HCT116 (cell line): ENCODE results near the gene MGRN1. TPM values are rescaled to one million over a fixed set of nuclear protein-coding genes. Genes with fewer than 3 reads are reported as not detected.

Experiments
- ATAC-seq: fragments of 200-7000 bp; cut with Tn5 transposase; 2 replicates; pipeline ENCODE4 v1.9.1; 2020; ENCODE audit warnings: mild to moderate bottlenecking, moderate library complexity
- BruUV-seq: library from RNA; stranded (reverse); fragments of 400-500 nt; replicated peaks from 2 replicates; lab custom pipeline; 2021; lab: Mats Ljungman, UMichigan
- CTCF ChIA-PET: fragments of 300-600 bp; sonication (Branson Sonifier 250); formaldehyde crosslinking; loops from one replicate; lab custom pipeline; 2021; ENCODE audit warnings: antibody characterized with exemption; lab: Charles Lee
- POLR2A ChIA-PET: fragments of 300-600, 350-600 bp; sonication (Branson Sonifier 250); formaldehyde crosslinking; loops from one replicate; lab custom pipeline; 2021; ENCODE audit warnings: antibody characterized with exemption; lab: Charles Lee
- RAD21 ChIA-PET, 2 experiments: fragments of 300-600 bp; sonication (Branson Sonifier 250); formaldehyde crosslinking; loops; one replicate each; lab custom pipeline; 2023; ENCODE audit warnings: low total read pairs in 2 of 2; ENCODE audit not compliant: uncharacterized antibody in 2 of 2, unreplicated experiment in 2 of 2, low non-redundant PET in 1 of 2; lab: Charles Lee
- DNase-seq: peaks from one replicate; pipeline ENCODE4 v3.0.0-alpha.2; 2010; ENCODE audit warnings: low read depth, low spot score
- H2AFZ ChIP-seq: fragments of 200-600 bp; shearing (Covaris generic), sonication (generic); 2 replicates; pipeline ENCODE4 v1.6.1; 2017; ENCODE audit warnings: low read depth, mixed run types, mixed read lengths, antibody characterized with exemption, low read length; ENCODE audit not compliant: poor library complexity, severe bottlenecking
- H3K27ac ChIP-seq: 2 replicates; pipeline ENCODE4 v1.5.1; 2012; ENCODE audit warnings: low read depth, low read length
- H3K27me3 ChIP-seq: fragments of 200-600 bp; sonication (generic); 2 replicates; pipeline ENCODE4 v1.6.1; 2016; ENCODE audit warnings: mixed run types, low read length, mixed read lengths; ENCODE audit not compliant: insufficient read depth
- H3K36me3 ChIP-seq, 2 experiments: fragments of 200-500 bp in 1 of 2; fragments of 200-600 bp in 1 of 2; sonication (Bioruptor generic) in 1 of 2; sonication (generic) in 1 of 2; 2 replicates each; pipeline versions ENCODE4 v1.5.1 to v1.6.1; 2014 to 2016; ENCODE audit warnings: low read length in 2 of 2, inconsistent platforms in 1 of 2, mixed read lengths in 1 of 2, mixed run types in 1 of 2; ENCODE audit not compliant: insufficient read depth in 2 of 2, control insufficient read depth in 1 of 2
- H3K4me1 ChIP-seq, 2 experiments: fragments of 200-600 bp in 1 of 2; sonication (generic) in 1 of 2; 2 replicates each; pipeline versions ENCODE4 v1.5.1 to v1.6.1; 2012 to 2017; ENCODE audit warnings: low read length in 2 of 2, inconsistent platforms in 1 of 2, mild to moderate bottlenecking in 1 of 2, mixed read lengths in 1 of 2, mixed run types in 1 of 2, moderate library complexity in 1 of 2; ENCODE audit not compliant: insufficient read depth in 2 of 2, control insufficient read depth in 1 of 2
- H3K4me2 ChIP-seq: fragments of 200-600 bp; sonication (generic); 2 replicates; pipeline ENCODE4 v1.6.1; 2017; ENCODE audit warnings: mixed run types, low read length, mixed read lengths
- H3K4me3 ChIP-seq, 2 experiments: fragments of 200-600 bp in 1 of 2; sonication (generic) in 1 of 2; replicated peaks in 1 of 2; 2 replicates each; pipeline ENCODE4 v1.5.1; 2011 to 2016; ENCODE audit warnings: low read length in 2 of 2, control low read depth in 1 of 2, low read depth in 1 of 2, mild to moderate bottlenecking in 1 of 2, mixed read lengths in 1 of 2, mixed run types in 1 of 2
- H3K79me2 ChIP-seq: fragments of 200-600 bp; sonication (generic); 2 replicates; pipeline ENCODE4 v1.6.1; 2017; ENCODE audit warnings: mild to moderate bottlenecking, mixed run types, low read length, moderate library complexity, mixed read lengths; ENCODE audit not compliant: insufficient read depth
- H3K9ac ChIP-seq: fragments of 200-600 bp; sonication (generic); 2 replicates; pipeline ENCODE4 v1.6.1; 2016; ENCODE audit warnings: low read length, mixed read lengths
- H3K9me2 ChIP-seq: fragments of 200-600 bp; sonication (generic), shearing (Covaris generic); 2 replicates; pipeline ENCODE4 v1.6.1; 2017; ENCODE audit warnings: mixed run types, mild to moderate bottlenecking, moderate library complexity; ENCODE audit not compliant: insufficient read depth
- H3K9me3 ChIP-seq, 2 experiments: fragments of 200-500 bp in 1 of 2; fragments of 200-600 bp in 1 of 2; sonication (Bioruptor generic) in 1 of 2; sonication (generic) in 1 of 2; 2 replicates each; pipeline ENCODE4 v1.6.1; 2014 to 2017; ENCODE audit warnings: low read length in 2 of 2, mixed read lengths in 2 of 2, inconsistent platforms in 1 of 2, low read depth in 1 of 2, mild to moderate bottlenecking in 1 of 2, mixed run types in 1 of 2, moderate library complexity in 1 of 2; ENCODE audit not compliant: control insufficient read depth in 1 of 2, insufficient read depth in 1 of 2
- H4K20me1 ChIP-seq: fragments of 200-600 bp; sonication (generic), shearing (Covaris generic); 2 replicates; pipeline ENCODE4 v1.6.1; 2017; ENCODE audit warnings: mixed run types, mild to moderate bottlenecking, moderate library complexity; ENCODE audit not compliant: insufficient read depth
- SRF ChIP-seq: IDR thresholded peaks from 2 replicates; pipeline ENCODE4 v1.6.1; 2012; ENCODE audit warnings: low read depth
- ZNF274 ChIP-seq: fragments of 200-500 bp; sonication (Bioruptor generic); IDR thresholded peaks from 2 replicates; pipeline ENCODE4 v1.6.1; 2014; ENCODE audit warnings: mild to moderate bottlenecking, low read depth, low read length, inconsistent platforms
- intact Hi-C: fragments of 100-400 bp; cut with micrococcal nuclease; formaldehyde crosslinking; loops from 2 replicates; pipeline ENCODE4 v1.10.0; 2022
- total RNA-seq: library from RNA; stranded (reverse); gene quantifications from one replicate; pipeline ENCODE4 v1.2.1, GENCODE V29; 2021; ENCODE audit not compliant: unreplicated experiment
- TF ChIP-seq, protein P1 (sequence below): IDR thresholded peaks from 2 replicates; pipeline ENCODE4 v1.6.1; 2012; ENCODE audit warnings: low read depth

The MGRN1 gene
- total RNA-seq, 1 experiment from 2014 or later: 50.6 TPM

DNA sequence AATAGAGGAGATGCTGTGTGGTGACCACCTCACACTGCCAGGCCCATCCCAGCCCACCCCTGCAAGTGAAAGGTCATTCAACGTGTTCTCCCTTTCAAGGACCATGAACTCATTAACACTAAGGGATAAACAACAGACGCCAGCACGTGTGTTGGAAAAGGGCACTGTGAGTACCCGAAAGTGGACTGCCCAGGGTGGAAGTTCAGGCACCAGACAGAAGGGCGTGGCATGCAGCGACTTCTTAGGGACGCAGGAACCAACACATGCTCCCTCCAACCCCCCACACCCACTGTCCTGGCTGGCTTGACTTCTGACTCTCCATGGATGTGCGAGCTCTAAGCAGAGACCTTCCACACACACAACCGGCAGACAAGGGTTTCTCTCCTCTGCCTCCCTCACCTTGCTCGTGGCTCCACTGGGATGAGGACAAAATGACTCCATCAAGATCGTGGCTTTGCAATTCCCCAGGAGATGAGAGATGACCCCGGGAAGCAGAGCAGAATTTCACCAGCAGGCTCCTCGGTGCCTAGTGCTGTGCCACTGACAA is 20.9 kb upstream of the MGRN1 start (continued):
- TF ChIP-seq, protein P1, sequence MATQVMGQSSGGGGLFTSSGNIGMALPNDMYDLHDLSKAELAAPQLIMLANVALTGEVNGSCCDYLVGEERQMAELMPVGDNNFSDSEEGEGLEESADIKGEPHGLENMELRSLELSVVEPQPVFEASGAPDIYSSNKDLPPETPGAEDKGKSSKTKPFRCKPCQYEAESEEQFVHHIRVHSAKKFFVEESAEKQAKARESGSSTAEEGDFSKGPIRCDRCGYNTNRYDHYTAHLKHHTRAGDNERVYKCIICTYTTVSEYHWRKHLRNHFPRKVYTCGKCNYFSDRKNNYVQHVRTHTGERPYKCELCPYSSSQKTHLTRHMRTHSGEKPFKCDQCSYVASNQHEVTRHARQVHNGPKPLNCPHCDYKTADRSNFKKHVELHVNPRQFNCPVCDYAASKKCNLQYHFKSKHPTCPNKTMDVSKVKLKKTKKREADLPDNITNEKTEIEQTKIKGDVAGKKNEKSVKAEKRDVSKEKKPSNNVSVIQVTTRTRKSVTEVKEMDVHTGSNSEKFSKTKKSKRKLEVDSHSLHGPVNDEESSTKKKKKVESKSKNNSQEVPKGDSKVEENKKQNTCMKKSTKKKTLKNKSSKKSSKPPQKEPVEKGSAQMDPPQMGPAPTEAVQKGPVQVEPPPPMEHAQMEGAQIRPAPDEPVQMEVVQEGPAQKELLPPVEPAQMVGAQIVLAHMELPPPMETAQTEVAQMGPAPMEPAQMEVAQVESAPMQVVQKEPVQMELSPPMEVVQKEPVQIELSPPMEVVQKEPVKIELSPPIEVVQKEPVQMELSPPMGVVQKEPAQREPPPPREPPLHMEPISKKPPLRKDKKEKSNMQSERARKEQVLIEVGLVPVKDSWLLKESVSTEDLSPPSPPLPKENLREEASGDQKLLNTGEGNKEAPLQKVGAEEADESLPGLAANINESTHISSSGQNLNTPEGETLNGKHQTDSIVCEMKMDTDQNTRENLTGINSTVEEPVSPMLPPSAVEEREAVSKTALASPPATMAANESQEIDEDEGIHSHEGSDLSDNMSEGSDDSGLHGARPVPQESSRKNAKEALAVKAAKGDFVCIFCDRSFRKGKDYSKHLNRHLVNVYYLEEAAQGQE: no peak
- TF ChIP-seq SRF (no peak), ZNF274 (no peak)
- TF ChIP-seq, all 23 proteins: peak for 0

DNA sequence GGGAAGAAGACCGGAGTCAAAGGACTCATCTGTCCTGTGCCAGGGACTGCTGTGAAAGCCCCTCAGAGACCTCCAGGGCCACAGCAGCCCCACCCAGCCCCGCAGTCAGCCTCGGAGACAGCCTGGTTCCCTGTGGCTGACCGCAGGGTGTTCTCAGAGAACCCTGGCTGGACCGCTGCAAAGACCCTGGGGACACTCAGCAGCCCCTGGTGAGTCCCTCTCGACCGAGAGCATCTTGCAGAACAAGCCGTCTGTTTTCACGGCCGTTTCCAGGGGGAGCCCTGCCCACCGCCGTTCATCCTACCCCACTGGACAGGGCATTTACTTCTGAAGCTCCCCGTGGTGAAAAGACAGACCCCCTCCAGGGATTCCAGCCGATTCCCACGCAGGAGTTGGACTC is 20.2 kb upstream of the MGRN1 start:
- no peaks in the 10 kb centered on the region for H3K4me1 ChIP-seq
- no peaks in the 10 kb centered on the region for H3K9me3 ChIP-seq
- no peaks in the 10 kb centered on the region for H3K27me3 ChIP-seq
- intact Hi-C loops: no loop called here
- ATAC-seq (no peak), DNase-seq (no peak)
- no TSS peak for BruUV-seq
- no peaks in the 10 kb centered on the region for H3K9me2 ChIP-seq
- no peak overlapping the region for H2AFZ ChIP-seq
- no peak for TF ChIP-seq ZNF274
- CTCF ChIA-PET: no interaction called here
- peaks cover 0 to 8% of the 10 kb centered on the region in 2 experiments; a peak in 3 of 4 replicates for H3K36me3 ChIP-seq
- H3K4me3 ChIP-seq: no peak overlapping the region
- POLR2A ChIA-PET: no interaction called here
- no peak overlapping the region for H3K27ac ChIP-seq
- no peaks in the 10 kb centered on the region for H3K79me2 ChIP-seq
- H3K4me2 ChIP-seq: no peak overlapping the region
- RAD21 ChIA-PET: no interaction called here
- no peak overlapping the region for H3K9ac ChIP-seq
- no peaks in the 10 kb centered on the region for H4K20me1 ChIP-seq
